NT2/D1 (cell line): ENCODE results near the gene SLC9A2.

Experiments
- DNase-seq: peaks from one replicate; pipeline ENCODE4 v3.0.0-alpha.2; 2011; ENCODE audit warnings: low read depth, low spot score
- H3K27me3 ChIP-seq: 2 replicates; pipeline ENCODE4 v1.6.0; 2011; ENCODE audit warnings: mild to moderate bottlenecking; ENCODE audit not compliant: insufficient read length, insufficient read depth
- H3K36me3 ChIP-seq: 2 replicates; pipeline ENCODE4 v1.6.1; 2011; ENCODE audit warnings: mild to moderate bottlenecking, low read length, mixed read lengths; ENCODE audit not compliant: insufficient read depth, insufficient read length
- H3K4me1 ChIP-seq: 2 replicates; pipeline ENCODE4 v1.5.1; 2011; ENCODE audit not compliant: insufficient read depth, insufficient read length
- H3K4me3 ChIP-seq: 2 replicates; pipeline ENCODE4 v1.5.1; 2011; ENCODE audit warnings: low read depth; ENCODE audit not compliant: insufficient read length
- H3K9ac ChIP-seq: 2 replicates; pipeline ENCODE4 v1.6.0; 2011; ENCODE audit warnings: low read depth; ENCODE audit not compliant: insufficient read length
- H3K9me3 ChIP-seq: 2 replicates; pipeline ENCODE4 v1.5.1; 2011; ENCODE audit warnings: mild to moderate bottlenecking, low read length; ENCODE audit not compliant: insufficient read depth
- SUZ12 ChIP-seq: IDR thresholded peaks from 2 replicates; pipeline ENCODE4 v1.6.1; 2011; ENCODE audit not compliant: insufficient read length, insufficient read depth; ENCODE audit errors: extremely low read depth
- YY1 ChIP-seq: IDR thresholded peaks from 2 replicates; pipeline ENCODE4 v1.6.1; 2011; ENCODE audit not compliant: insufficient read length, insufficient read depth
- ZNF274 ChIP-seq: IDR thresholded peaks from 2 replicates; pipeline ENCODE4 v1.6.1; 2011; ENCODE audit warnings: mild to moderate bottlenecking, low read depth, low read length

SLC9A2 gene

GRCh38 chr2:102755284-102755683 is 135.9 kb downstream of the SLC9A2 start:
- DNase-seq: no peak
- TF ChIP-seq YY1 (no peak), ZNF274 (no peak)

GRCh38 chr2:102758439-102758838 is 139.1 kb downstream of the SLC9A2 start:
- H3K36me3 ChIP-seq: no peaks in the 10 kb centered on the region
- no peaks in the 10 kb centered on the region for H3K4me1 ChIP-seq
- TF ChIP-seq YY1 (no peak), ZNF274 (no peak), SUZ12 (no peak)

More at GRCh38 chr2:102755284-102755683, 135.9 kb downstream of the SLC9A2 start:
- Histone ChIP-seq H3K36me3 (no peaks in the 10 kb centered on the region), H3K27me3 (no peaks in the 10 kb centered on the region), H3K4me1 (no peaks in the 10 kb centered on the region), H3K9ac (no peak overlapping the region), H3K4me3 (no peak overlapping the region), H3K9me3 (no peaks in the 10 kb centered on the region)

More at GRCh38 chr2:102758439-102758838, 139.1 kb downstream of the SLC9A2 start:
- no peak for DNase-seq
- Histone ChIP-seq H3K9me3 (no peaks in the 10 kb centered on the region), H3K9ac (no peak overlapping the region), H3K4me3 (no peak overlapping the region), H3K27me3 (no peaks in the 10 kb centered on the region)
